SKM-1 (cell line): ENCODE measurements around the gene DNAH1.
A peak's percentile ranks its signal among the peaks of the same experiment; 100 is the strongest.
"Not testable (repeated sequence)": the region's sequence is repeated elsewhere in the genome, so short reads cannot be mapped to it uniquely, and the experiment has no call there.

ENCODE experiments used
- DNase-seq: peaks from one replicate; lab custom pipeline; 2025; ENCODE audit not compliant: unreplicated experiment; lab: John Stamatoyannopoulos, UW

DNAH1 gene

DNA sequence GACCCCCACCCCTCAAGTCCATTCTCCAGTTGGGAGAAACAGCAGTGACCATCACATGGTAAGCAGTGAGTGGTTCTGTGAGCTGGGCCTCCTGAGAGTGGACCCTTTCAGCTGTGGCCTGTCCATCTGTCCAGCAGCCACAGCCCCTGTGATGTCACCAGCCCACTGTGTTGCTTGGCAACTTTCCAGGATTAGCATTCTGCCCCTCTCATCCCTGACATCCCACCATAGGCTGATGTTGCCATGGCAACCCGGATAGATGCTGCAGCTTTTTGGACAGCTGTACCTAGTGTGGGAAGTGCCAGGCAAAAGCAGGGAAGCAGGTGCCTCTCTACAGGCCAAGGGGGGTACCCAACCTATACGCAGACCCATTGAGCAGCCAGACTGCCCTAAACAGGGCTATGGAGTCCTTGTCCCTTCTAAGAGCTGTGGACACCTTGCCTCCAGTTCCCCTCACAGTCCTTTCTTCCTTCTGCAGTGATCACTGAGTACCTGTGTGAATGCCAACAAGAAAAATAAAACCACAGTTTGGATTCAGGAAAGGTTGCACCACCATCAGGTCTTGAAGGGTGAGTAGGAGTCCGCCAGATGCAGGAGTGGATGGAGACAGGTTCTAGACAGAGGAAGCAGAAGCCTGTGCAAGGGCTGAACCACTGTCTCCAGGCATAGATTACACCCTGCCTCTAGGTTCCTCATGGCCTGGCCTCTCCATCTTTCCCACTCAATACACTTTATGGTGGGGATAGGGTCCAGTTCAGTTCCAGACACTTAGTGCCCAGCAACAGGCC lies at the start of gene DNAH1:
Gene DNAH1 (plus strand): TSS at position 343 of the 788 bp plus-strand sequence. CDS start 6,124 bp downstream, outside the sequence.
- no peak for DNase-seq

DNA sequence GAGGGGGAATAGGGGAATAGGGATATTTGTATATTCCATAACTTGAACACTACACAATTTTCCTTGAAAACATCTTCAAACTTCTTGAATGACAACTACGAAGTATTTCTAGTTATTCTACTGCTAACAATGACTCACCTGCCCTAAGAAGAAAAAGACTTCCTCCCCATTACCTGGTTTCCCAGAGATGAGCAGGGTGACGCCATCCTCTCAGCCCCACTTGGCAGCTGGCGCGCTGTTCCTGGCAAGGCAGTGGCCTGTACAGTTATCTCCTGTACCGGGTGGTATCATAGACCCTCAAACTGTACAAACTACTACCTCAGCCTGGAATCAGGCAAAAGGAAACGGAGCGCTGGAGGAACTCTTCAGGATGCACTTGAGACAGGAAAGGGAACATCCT lies 48.1 kb upstream of the DNAH1 start:
- no peak for DNase-seq

DNA sequence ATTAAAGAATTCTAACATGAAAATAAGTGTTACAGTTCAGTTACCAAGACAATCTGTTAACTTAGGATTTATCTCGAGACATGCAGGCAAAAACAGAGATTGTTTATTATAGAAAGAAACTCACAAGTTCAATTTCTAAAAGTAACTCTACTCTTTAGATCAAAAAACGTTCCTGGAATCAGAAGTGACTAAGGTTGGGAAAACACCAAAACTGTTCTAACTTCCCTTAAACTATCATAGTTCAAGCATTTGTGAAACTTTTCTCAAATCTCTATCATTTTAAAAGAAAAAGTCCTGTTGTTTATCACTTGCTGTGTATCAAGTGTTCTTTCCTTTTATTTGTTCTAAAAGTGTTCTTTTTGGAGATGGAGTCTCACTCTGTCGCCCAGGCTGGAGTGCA lies 46.3 kb upstream of the DNAH1 start:
- DNase-seq: no peak

DNA sequence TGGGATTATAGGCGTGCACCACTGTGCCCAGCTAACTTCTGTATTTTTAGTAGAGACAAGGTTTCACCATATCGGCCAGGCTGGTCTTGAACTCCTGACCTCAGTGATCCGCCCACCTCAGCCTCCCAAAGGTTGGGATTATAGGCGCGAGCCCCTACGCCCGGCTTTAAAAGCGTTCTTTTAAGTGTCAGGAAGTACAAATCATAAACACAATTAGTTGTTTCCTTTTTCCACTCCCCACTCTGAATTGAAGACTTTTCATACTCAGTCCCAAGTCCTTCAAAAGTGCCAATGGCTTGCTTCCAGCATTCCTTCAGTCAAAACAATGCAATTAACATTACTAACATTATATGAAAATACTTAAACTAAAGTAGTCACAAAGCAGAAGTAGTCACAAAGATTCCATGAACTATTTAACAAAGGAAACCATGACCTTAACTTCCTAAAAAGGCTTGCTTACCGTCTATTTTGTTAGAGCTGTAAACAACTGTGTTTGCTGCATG lies 45.8 kb upstream of the DNAH1 start:
- DNase-seq: no peak

DNA sequence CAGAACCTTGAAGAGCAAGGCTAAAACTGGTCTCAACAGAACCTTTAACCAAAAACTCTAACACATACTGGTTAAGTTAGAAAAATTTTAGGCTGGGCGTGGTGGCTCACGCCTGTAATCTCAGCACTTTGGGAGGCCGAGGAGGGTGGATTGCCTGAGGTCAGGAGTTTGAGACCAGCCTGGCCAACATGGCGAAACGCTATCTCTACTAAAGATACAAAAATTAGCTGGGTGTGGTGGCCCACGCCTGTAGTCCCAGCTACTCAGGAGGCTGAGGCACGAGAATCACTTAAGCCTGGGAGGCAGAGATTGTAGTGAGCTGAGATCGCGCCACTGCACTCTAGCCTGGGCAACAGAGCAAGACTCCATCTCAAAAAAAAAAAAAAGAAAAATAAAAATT lies 43.9 kb upstream of the DNAH1 start:
- not testable (repeated sequence) for DNase-seq

DNA sequence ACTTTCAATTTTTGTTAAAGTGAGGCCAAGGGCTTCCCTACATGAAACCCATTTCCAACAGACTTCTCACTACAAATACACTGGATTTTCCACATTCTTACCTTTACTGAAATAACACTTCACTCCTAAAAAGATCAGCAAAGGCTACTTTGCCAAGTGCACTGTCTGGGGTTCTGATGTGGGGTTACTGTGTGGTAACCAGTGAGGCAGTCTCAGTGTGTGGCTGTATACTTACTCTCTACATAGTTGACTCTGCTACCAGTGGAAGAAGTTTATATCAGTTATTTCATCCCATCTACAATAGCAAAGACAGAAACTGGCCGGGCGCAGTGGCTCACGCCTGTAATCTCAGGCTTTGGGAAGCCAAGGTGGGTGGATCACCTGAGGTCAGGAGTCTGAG lies 43.3 kb upstream of the DNAH1 start:
- no peak for DNase-seq

DNA sequence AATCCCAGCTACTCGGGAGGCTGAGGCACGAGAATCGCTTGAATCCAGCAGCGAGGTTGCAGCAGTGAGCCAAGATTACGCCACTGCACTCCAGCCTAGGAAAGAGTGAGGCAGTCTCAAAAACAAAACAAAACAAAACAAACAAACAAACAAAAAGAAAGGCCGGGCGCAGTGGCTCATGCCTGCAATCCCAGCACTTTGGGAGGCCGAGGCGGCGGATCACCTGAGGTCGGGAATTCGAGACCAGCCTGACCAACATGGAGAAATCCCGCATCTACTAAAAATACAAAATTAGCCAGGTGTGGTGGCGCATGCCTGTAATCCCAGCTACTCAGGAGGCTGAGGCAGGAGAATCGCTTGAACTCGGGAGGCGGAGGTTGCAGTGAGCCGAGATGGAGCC lies 41.3 kb upstream of the DNAH1 start:
- not testable (repeated sequence) for DNase-seq

DNA sequence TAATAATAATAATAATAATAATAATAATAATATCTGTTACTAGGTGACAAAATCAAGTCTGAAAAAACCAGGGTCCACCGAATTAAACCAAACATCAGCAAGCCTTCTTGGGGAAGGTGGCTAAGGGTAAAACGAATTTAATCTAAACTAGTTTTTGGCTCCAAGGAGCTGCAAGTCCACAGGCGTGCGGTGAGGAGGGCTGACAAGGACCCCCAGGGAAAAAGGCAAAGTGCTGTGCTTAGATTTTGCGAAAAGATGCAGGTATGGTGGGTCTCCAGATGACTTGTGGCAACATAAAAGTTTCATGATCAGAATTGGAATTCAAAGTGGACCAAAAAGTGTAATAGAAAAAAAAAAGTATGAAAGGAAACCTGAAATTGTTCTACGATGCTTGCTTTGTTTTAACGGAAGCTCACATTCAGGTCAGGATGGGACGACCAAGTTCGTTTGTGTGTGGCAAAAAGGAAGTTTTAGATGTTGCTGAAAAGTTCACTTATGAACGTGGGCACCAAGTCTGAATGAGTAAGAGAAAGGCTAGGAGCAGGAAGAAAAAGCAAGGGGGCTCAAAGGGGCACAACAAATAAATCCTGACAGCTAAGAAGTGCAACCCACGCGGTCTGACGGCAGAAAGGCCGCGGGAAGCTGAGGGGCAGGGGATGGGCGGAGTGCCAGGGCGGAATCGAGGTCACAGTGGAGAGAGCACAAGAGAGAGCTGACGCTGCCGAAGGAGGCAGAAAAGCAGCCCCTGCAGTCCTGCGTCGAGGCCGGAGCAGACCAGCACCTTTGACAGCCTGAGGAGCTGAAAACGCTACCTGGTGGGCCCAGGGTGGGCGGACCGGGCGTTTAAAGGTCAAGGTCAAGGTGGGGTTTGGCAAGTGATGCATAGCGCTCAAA lies 38.8 kb upstream of the DNAH1 start:
- DNase-seq: peak; percentile 30

DNA sequence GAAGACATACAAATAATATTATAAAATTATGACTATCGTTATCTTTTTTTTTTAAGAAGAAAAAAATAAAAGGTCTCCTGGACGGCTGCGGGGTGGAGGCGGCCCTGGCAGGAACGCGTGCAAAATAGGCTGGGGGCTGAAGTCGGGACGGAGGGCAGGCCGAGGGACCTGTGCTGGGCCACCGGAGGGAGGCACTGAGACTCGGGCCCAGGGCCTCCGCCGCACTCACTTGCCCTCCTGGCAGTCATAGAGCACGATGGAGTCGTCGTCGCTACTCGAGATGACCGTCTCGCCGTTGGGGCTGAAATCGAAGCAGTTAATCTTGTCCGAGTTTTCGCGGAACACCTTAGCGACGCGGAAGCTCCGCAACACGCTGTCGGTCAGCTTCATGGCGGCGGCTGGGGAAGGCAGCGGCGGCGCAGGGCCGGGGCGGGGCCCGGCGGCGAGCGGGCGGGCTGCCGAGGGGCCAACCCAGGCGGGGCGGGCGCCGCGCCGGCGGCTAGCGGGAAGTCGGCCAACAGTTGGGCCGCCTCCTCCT lies 38.1 kb upstream of the DNAH1 start:
- DNase-seq: no peak

DNA sequence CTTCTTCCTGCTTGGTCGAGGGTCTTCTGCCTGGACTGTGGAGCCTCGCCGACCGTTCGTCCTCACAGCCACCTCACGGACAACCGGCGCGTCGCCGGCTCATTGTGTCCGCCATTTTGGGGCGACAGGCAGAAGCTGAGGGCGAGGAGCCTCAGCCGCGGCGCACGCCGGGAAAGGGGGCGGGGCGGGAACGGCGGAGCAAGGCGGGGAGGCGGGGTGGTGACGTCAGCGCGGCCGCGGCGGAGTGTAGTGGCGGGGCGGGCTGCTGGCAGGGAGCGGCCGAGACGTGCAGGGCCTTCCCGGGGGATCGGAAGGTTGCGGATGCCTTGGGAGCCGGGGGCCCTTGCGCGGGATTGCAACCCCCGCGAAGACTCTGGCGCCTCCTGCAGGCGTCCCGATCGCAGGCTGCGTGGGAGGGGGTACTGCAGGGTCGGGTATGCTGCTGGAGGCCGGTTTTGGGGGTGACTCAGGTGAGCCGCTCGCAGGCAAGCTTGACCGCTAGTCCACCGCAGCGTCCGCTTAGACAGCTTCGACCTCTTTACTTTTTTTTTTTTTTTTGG lies 37.5 kb upstream of the DNAH1 start, which contains the start of gene WDR82:
Gene WDR82 (minus strand): TSS at position 140 of the 560 bp plus-strand sequence. CDS start 288 bp downstream, outside the sequence.
- DNase-seq: peak; percentile 86

DNA sequence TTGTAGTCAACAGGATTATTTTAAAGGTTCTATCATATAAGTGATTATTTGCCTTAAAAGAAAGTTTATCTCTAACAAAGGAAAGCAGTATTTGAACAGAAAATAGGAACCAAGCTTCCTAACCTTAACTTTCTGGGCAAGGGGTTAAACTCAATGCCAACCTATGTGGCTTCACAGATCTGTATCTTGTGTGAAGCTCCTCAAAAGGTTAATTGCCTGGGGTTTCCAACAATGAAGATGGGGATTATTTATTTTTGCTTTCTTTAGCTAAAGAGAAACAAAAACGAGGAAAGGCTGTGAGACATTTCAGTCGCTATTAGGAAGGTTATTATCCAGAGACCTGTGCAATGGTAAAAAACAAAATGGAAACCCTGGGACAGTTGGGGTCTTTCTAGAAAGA lies 36.5 kb upstream of the DNAH1 start:
- no peak for DNase-seq

DNA sequence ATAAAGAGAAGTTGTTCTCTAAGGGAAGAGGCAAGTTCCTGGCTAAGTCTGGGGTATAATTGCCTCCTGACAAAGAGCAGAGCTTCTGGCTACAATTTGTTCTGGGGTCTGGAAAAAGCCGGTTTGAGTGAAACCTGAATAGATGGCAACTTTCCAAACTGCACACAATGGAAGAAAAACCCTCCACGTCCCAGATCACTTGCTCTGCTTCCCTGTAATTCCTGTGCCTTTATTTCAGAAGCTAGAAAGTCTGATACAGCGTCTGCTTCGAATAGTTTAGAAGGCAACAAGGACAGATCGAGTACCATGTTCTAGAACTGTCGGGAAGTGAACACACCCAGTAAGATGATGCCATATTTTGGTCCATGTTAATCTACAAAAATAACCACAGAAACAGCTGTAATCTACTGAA lies 36.1 kb upstream of the DNAH1 start:
- no peak for DNase-seq

DNA sequence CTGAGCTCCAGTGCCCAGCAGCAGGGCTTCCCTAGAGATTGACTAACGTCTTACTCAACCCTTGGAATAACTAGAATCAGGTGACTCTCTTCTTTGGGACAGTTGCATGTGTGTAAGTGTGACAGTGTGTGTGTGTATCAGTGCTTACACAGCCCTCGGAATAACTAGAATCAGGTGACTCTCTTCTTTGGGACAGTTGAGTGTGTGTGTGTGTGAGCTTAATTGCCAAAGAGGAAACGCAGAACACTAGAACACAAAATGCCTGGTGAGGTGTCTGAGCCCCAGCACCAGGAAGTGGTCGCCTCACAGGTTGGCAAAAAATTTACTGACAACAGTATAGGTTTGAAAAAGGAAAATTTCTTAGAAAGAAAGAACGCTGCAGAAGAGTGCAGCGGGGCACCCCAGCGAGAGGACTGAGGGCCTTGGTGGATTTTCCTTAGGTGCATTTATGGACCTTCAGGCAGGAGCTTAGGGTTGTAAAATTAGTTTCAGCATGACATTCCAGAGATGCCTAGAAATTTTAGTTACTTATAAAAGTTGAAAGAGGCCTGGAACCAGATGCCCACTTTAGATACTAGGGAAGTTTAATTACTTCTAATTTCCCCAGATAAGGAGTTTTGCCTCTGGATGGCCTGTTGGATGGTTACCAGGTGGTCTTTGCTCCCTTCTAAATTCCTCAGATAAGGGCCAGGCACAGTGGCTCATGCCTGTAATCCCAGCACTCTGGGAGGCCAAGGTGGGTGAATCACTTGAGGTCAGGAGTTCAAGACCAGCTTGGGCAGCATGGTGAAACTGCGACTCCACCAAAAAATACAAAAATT lies 33.9 kb upstream of the DNAH1 start:
- no peak for DNase-seq

DNA sequence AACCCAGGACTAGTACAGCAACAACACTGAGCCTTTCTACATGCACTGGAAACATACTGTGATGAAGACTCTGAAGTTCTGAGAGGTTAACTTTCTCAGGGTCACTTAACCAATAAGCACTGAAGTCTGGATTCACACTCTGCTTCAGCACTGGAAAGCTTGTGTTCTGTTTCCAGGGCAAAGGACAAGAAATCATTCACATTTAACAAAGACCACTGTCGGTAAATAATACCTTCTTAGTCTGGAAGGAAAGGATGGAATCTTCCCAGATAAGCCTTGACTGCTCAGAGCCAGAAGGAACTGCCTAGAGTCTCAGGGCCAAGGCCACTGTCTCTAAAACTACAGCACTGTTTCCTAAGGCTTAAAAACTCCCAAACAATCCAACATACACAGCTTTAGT lies 32.8 kb upstream of the DNAH1 start:
- DNase-seq: no peak

DNA sequence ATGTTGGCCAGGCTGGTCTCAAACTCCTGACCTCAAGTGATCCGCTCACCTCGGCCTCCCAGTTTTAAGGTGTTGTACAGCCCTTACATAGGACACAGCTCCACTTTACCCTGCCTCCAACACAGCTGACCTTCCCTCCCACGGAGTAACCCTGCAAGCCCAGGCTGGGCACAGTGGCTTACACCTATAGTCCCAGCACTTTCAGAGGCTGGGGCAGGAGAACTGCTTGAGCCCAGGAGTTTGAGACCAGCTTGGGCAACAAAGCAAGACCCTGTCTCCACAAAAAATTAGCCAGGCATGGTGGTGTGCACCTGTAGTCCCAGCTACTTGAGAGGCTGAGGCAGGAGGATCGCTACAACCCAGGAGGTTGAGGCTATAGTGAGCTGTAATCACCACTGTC lies 32.1 kb upstream of the DNAH1 start:
- not testable (repeated sequence) for DNase-seq

DNA sequence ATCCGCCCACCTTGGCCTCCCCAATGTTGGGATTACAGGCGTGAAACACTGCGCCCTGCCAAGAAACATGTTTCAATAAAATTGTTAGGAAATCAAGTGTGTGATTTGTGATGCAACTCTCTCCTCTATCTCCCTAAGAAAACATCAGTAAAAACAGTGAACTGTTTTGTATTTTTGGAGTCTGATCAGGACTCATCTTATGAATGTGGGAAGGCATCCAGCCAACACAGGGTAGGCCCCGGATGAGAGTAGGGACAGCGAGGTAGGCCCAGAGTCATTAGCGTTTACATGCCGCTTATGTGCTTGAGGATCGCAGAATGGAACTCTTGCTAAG lies 29.4 kb upstream of the DNAH1 start:
- no peak for DNase-seq

DNA sequence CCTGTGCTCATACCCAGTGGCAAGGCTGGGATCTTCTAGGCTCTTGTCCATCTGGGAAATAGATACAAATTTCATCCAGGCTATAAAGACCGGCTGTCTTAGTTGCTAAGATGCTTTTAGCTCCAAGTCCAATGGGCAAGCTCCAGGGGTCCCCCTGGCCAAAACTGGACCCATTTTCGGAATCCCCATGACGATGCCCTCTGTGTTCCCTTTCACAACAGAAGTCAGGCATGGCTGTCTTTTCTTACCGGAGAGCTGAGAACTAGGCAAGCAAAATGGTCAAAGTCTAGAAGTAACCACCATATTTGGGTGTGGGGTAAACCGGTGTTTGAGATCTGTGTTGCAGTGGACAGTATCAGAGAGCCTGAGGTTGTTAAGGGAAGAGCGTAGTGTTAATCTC lies 27.4 kb upstream of the DNAH1 start:
- no peak for DNase-seq

DNA sequence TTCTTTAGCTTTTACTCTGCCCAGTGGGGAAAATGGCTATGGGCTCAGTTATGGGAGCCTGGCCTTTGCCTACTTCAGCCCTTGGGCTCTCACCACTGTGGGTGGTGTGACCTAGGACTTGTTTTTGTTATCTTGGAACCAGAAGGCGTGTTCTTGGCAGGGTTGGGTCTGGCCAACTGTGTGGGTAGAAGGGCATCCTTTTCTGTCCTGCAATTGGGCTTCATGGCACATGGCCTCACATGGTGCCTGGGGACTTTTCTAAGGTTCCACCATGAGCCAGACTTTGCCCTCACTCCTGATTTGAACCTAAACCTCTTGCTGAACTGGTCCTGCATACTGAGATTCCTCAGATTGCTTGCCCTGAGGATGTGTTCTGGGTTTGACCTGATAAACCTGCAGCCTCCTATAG lies 26.8 kb upstream of the DNAH1 start:
- no peak for DNase-seq

DNA sequence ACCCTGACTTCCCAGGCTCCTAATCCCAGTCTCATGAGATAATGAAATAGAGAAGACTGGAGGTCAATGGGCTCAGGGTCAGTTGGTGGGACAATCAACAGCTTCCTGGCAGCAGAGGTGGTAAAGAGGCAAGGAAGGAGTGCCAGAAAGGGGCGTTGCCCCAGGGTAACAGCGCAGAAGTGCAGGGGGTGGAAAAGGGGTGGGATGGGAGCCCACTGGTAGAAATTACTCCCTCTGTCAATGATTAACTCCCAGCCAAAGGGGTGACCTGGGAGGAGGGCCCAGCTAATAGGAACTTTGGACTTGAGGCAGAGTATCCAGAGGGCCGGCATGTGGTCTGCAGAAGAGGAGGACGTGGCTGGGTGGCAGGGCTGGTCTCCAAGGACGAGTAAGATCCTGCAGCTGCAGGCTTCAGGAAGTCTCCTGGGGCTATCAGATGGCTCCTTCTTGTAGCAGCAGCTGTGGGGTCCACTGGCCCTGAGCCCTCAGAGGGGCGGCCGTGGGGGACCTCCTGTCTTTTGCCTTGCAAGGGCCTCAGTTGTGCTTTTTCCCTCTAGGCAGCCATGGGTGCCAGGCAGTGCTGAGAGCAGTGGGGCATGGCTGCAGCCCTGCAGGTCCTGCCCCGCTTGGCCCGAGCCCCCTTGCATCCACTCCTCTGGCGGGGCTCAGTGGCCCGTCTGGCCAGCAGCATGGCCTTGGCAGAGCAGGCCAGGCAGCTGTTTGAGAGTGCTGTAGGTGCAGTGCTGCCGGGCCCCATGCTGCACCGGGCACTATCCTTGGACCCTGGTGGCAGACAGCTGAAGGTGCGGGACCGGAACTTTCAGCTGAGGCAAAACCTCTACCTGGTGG lies 26.1 kb upstream of the DNAH1 start:
- no peak for DNase-seq
